BLaER1 treated with 17β-estradiol and CSF1 and Interleukin-3, amounts not matched to agents 10 nM and 100 nM (cell line): Measurements from ENCODE around the gene CCDC91.
"Not testable (repeated sequence)": the region's sequence is repeated elsewhere in the genome, so short reads cannot be mapped to it uniquely, and the experiment has no call there.

Experiments
- H3K27ac ChIP-seq, 11 experiments: shearing (Covaris generic); formaldehyde crosslinking; 2 replicates each; pipeline ENCODE4 v1.8.1; 2022
- H3K27me3 ChIP-seq, 11 experiments: shearing (Covaris generic); formaldehyde crosslinking; 2 replicates each; pipeline ENCODE4 v1.8.1; 2022
- H3K36me3 ChIP-seq, 11 experiments: shearing (Covaris generic); formaldehyde crosslinking; 2 replicates each; pipeline ENCODE4 v1.8.1; 2022
- H3K4me1 ChIP-seq, 10 experiments: shearing (Covaris generic); formaldehyde crosslinking; 2 replicates each; pipeline ENCODE4 v1.8.1; 2022
- H3K4me2 ChIP-seq, 11 experiments: shearing (Covaris generic); formaldehyde crosslinking; 2 replicates each; pipeline ENCODE4 v1.8.1; 2022
- H3K4me3 ChIP-seq, 10 experiments: shearing (Covaris generic); formaldehyde crosslinking; 2 replicates each; pipeline ENCODE4 v1.8.1; 2022
- H3K9ac ChIP-seq, 11 experiments: shearing (Covaris generic); formaldehyde crosslinking; 2 replicates each; pipeline ENCODE4 v1.8.1; 2022
- H3K9me3 ChIP-seq, 11 experiments: shearing (Covaris generic); formaldehyde crosslinking; replicated peaks in 1 of 11; 2 replicates each; pipeline ENCODE4 v1.8.1; 2022
- H4K20me1 ChIP-seq, 11 experiments: shearing (Covaris generic); formaldehyde crosslinking; 2 replicates each; pipeline ENCODE4 v1.8.1; 2022
- Cebpa-rat ChIP-seq, 11 experiments: shearing (Covaris generic); IDR thresholded peaks; 2 replicates each; pipeline ENCODE4 v1.8.1; 2022

Gene CCDC91

DNA sequence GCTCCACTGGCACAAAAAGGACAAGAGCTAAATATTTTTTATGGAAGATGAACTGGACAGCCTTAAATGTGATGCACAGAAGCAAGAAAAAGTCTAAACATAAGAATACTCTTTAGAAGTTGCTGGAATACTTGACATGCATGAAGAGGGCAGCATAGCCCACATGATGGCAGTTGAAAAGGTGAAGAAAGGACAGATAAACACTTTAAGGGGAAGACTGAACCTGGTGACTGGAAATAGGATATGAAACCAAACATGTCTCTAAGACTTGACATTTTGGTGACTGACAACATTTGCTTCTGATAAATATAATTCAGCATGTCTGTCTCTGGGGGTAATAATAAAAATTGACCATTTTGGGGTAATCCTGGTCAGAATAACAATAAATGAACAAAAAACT is 273.1 kb downstream of the CCDC91 start:
- H3K36me3 ChIP-seq, result peaks cover 0 to 38% (median 16%) of the 10 kb centered on the region in 11 experiments; a peak in 15 of 22 replicates
- no peak overlapping the region for H3K27ac ChIP-seq
- peaks cover 0 to 14% (median 0%) of the 10 kb centered on the region in 11 experiments; a peak in 2 of 22 replicates for H3K9me3 ChIP-seq
- no peaks in the 10 kb centered on the region for H3K27me3 ChIP-seq
- H3K4me1 ChIP-seq, result peaks cover 0 to 16% (median 4%) of the 10 kb centered on the region in 10 experiments; a peak in 9 of 20 replicates
- H3K9ac ChIP-seq, result no peak overlapping the region
- no peak overlapping the region for H3K4me2 ChIP-seq
- TF ChIP-seq Cebpa-rat (IDR thresholded peaks at IDR 0.05), result no peak
- no peaks in the 10 kb centered on the region for H4K20me1 ChIP-seq
- H3K4me3 ChIP-seq, result no peak overlapping the region

GRCh38 chr12:28471762-28472161 is 281.5 kb downstream of the CCDC91 start:
- H3K4me1 ChIP-seq, H3K9me3 ChIP-seq, H3K27me3 ChIP-seq, H3K4me3 ChIP-seq, H3K27ac ChIP-seq, H3K36me3 ChIP-seq, H3K9ac ChIP-seq, H4K20me1 ChIP-seq, H3K4me2 ChIP-seq: not testable (repeated sequence)

GRCh38 chr12:28476206-28476605 is 285.9 kb downstream of the CCDC91 start:
- not testable (repeated sequence) for H3K4me3 ChIP-seq, H4K20me1 ChIP-seq, H3K9ac ChIP-seq, H3K9me3 ChIP-seq, H3K27me3 ChIP-seq, H3K36me3 ChIP-seq, H3K27ac ChIP-seq, H3K4me2 ChIP-seq, H3K4me1 ChIP-seq

- H3K4me2 ChIP-seq, H4K20me1 ChIP-seq, H3K4me1 ChIP-seq, H3K27me3 ChIP-seq, H3K4me3 ChIP-seq, H3K9me3 ChIP-seq, H3K27ac ChIP-seq, H3K36me3 ChIP-seq, H3K9ac ChIP-seq: not testable (repeated sequence)
Measured at GRCh38 chr12:28479097-28479496, 288.8 kb downstream of the CCDC91 start.

DNA sequence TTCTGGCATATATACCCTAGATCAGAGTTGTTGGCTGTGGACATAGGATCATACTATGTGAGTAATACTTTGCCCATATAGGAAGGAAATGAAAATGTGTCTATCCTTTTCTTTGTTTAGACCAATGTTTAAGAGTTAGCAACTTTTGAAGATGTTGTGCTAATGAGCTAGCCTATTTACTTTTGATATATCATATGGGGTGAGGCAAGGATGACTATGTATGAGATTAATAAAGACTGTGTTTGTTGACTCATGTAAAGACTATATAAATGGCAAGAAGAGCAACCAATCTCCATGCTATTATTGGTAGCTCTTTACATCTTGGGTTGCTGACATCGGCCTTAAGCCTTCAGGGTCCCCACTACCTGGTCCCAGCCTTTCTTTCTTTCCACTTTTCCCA is 289.4 kb downstream of the CCDC91 start:
- Histone ChIP-seq H3K27ac (no peak overlapping the region), H3K9ac (no peak overlapping the region), H3K4me1 (no peaks in the 10 kb centered on the region), H4K20me1 (no peaks in the 10 kb centered on the region), H3K27me3 (no peaks in the 10 kb centered on the region), H3K4me2 (no peak overlapping the region), H3K36me3 (peaks cover 0 to 7% (median 0%) of the 10 kb centered on the region in 11 experiments; a peak in 1 of 22 replicates), H3K4me3 (no peak overlapping the region), H3K9me3 (no peaks in the 10 kb centered on the region; a peak in 1 of 22 replicates)
- no peak for TF ChIP-seq Cebpa-rat (IDR thresholded peaks at IDR 0.05)

DNA sequence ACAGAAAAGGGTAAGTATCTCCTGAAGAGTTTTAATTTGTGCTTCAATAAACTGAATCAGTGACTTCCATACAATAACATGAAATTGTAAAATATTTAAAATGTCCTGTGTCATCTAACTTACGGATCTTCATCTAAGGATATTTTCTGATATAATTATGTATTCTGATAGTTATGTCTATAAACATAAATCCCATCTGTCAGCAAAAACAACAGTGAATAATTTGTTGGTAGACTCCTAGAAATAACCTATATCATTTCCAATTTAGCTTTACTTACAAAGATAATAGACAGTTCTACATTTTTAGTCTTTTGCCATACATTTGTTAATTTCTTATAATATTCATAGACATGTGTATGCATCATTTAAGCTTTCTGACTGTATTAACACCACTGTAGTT is 293.9 kb downstream of the CCDC91 start:
- Histone ChIP-seq H3K4me2 (no peak overlapping the region), H3K4me1 (no peaks in the 10 kb centered on the region), H3K27ac (no peak overlapping the region), H3K9me3 (no peaks in the 10 kb centered on the region), H3K4me3 (no peak overlapping the region), H3K27me3 (no peaks in the 10 kb centered on the region), H4K20me1 (no peaks in the 10 kb centered on the region), H3K9ac (no peak overlapping the region), H3K36me3 (peaks cover 0 to 20% (median 0%) of the 10 kb centered on the region in 11 experiments; a peak in 2 of 22 replicates)
- TF ChIP-seq Cebpa-rat (IDR thresholded peaks at IDR 0.05), result no peak

DNA sequence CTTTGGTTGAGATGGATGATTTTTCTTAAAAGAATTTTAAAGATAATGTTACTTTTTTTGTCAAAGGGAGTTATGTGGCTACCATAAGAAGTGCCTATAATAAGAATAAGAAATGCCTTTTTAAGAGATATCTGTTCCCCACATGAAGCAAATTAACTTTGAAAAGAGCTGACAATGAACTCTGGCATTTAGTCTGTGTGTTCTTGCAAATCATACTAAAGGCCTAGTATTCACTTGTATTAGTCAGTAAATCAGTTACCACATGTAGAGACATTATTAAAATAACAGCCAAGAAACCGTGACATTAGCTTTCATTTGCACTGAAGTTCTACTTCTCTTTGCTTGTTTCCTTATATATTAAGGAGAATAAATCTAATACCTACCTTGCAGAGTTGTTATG is 296.3 kb downstream of the CCDC91 start:
- H3K36me3 ChIP-seq, result peaks cover 0 to 20% (median 0%) of the 10 kb centered on the region in 11 experiments; a peak in 2 of 22 replicates
- no peak overlapping the region for H3K4me2 ChIP-seq
- no peaks in the 10 kb centered on the region for H3K9me3 ChIP-seq
- H3K4me3 ChIP-seq, result no peak overlapping the region
- no peaks in the 10 kb centered on the region for H4K20me1 ChIP-seq
- no peak overlapping the region for H3K9ac ChIP-seq
- TF ChIP-seq Cebpa-rat (IDR thresholded peaks at IDR 0.05), result no peak
- no peaks in the 10 kb centered on the region for H3K27me3 ChIP-seq
- no peak overlapping the region for H3K27ac ChIP-seq
- H3K4me1 ChIP-seq, result no peaks in the 10 kb centered on the region

- no peaks in the 10 kb centered on the region for H3K4me1 ChIP-seq
- no peak for TF ChIP-seq Cebpa-rat (IDR thresholded peaks at IDR 0.05)
- no peak overlapping the region for H3K27ac ChIP-seq
- H3K9me3 ChIP-seq, result no peaks in the 10 kb centered on the region
- H3K4me3 ChIP-seq, result no peak overlapping the region
- H3K4me2 ChIP-seq, result no peak overlapping the region
- no peaks in the 10 kb centered on the region for H4K20me1 ChIP-seq
- H3K36me3 ChIP-seq, result peaks cover 0 to 13% (median 0%) of the 10 kb centered on the region in 11 experiments; a peak in 2 of 22 replicates
- no peaks in the 10 kb centered on the region for H3K27me3 ChIP-seq
- no peak overlapping the region for H3K9ac ChIP-seq
Measured at GRCh38 chr12:28489246-28489645, 299.0 kb downstream of the CCDC91 start.

- Histone ChIP-seq H3K4me1 (peaks cover 0 to 9% (median 0%) of the 10 kb centered on the region in 10 experiments; a peak in 7 of 20 replicates), H3K4me3 (no peak overlapping the region), H3K36me3 (peaks cover 0 to 16% (median 0%) of the 10 kb centered on the region in 11 experiments; a peak in 1 of 22 replicates), H3K27me3 (no peaks in the 10 kb centered on the region), H3K9ac (no peak overlapping the region), H4K20me1 (no peaks in the 10 kb centered on the region), H3K27ac (no peak overlapping the region), H3K9me3 (no peaks in the 10 kb centered on the region), H3K4me2 (peak overlapping the region in 3 of 11 experiments; percentile 54 to 66 (median 56); a peak in 7 of 22 replicates)
- no peak for TF ChIP-seq Cebpa-rat (IDR thresholded peaks at IDR 0.05)
Measured at GRCh38 chr12:28497889-28498411, 307.7 kb downstream of the CCDC91 start.

DNA sequence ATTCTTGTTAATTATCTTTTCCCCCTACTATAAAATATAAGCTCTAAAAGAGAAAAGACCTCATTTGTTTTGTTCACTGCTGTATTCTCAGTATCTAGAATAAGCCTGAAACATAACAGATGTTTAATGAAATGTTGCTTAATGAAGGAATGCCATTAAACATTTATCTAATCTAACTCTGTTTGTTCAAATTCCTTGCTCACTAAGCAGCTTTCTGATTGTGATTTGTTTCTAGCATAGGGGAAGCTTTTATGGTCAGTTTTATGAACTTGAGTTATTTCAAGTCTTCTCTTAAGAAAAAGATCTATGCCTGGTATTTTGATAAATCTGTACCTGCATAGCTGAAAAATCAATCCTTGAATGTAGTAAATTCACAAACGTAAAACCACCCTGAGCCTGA is 308.6 kb downstream of the CCDC91 start:
- TF ChIP-seq Cebpa-rat (IDR thresholded peaks at IDR 0.05), result no peak
- Histone ChIP-seq H3K27me3 (no peaks in the 10 kb centered on the region), H3K36me3 (peaks cover 0 to 14% (median 0%) of the 10 kb centered on the region in 11 experiments; a peak in 1 of 22 replicates), H3K27ac (no peak overlapping the region), H3K4me1 (peaks cover 0 to 9% (median 0%) of the 10 kb centered on the region in 10 experiments; a peak in 7 of 20 replicates), H3K9me3 (no peaks in the 10 kb centered on the region), H3K4me3 (no peak overlapping the region), H3K4me2 (no peak overlapping the region), H4K20me1 (no peaks in the 10 kb centered on the region), H3K9ac (no peak overlapping the region)
